ENCODE results near the gene LY86. TPM values are rescaled to one million over a fixed set of nuclear protein-coding genes. Genes with fewer than 3 reads are reported as not detected.

LY86 gene
- total and polyA plus RNA-seq, 10 of the 15 experiments (the other 5 are each of a cell fraction or from before 2014, with no cell fraction given) = 68.2 to 457 (median 128) TPM

GRCh38 chr6:6602262-6602661, 13.7 kb downstream of the LY86 start:
- Histone ChIP-seq H3K27ac (ENCODE audit: control insufficient read depth, insufficient read depth) (no peak overlapping the region), H3K79me2 (ENCODE audit: control insufficient read depth, insufficient read depth, low read length) (no peaks in the 10 kb centered on the region), H3K9me3 (replicated peaks; ENCODE audit: control insufficient read depth, insufficient read depth, low read length) (peaks cover 8% of the 10 kb centered on the region; the same call in 2 of the 3 replicates), H3K9ac (ENCODE audit: control insufficient read depth, insufficient read depth, low read length) (no peak overlapping the region), H3K36me3 (ENCODE audit: control insufficient read depth in 2 of 2, insufficient read depth in 2 of 2, low read length in 1 of 2) (peaks cover 0 to 12% of the 10 kb centered on the region in 2 experiments; a peak in 3 of 4 replicates), H4K20me1 (ENCODE audit: control insufficient read depth, insufficient read depth) (no peaks in the 10 kb centered on the region), H3K4me2 (ENCODE audit: control insufficient read depth, insufficient read depth) (no peak overlapping the region), H2AFZ (ENCODE audit: control insufficient read depth, low read depth, low read length) (no peak overlapping the region), H3K27me3 (replicated peaks in 1 of 2; ENCODE audit: control insufficient read depth in 2 of 2, insufficient read depth in 2 of 2, low read length in 1 of 2) (no peaks in the 10 kb centered on the region), H3K4me1 (ENCODE audit: control insufficient read depth, insufficient read depth, low read length) (no peaks in the 10 kb centered on the region), H3K4me3 (no peak overlapping the region)
- ChIA-PET POLR2A (no interaction called here), CTCF (no interaction called here), RAD21 (ENCODE audit: unreplicated experiment) (no interaction called here), SMC1A (ENCODE audit: uncharacterized antibody, unreplicated experiment) (interaction anchor here (0.7 to 1.4 kb wide), 2 partner anchors 13 to 73 kb away, joined by 3 to 4 read pairs; partner anchors contain the start of gene LY86)
- intact Hi-C loops (cut with micrococcal nuclease; ENCODE audit: unreplicated experiment) (no loop called here), in situ Hi-C loops (cut with MboI) (no loop called here)
- FAIRE-seq = no peak
- BruUV-seq (replicated peaks) = no TSS peak
- DNase-seq (ENCODE audit: low read depth, low spot score) = no peak
- WGBS (ENCODE audit: insufficient coverage, insufficient replicate concordance, low lambda C conversion rate, missing lambda C conversion rate) = 96% methylated on average over 5 of the region's 5 CpGs
- TF ChIP-seq RFX5 (IDR thresholded peaks at IDR 0.05; ENCODE audit: low read depth, low read length) = no peak
- no peak for TF ChIP-seq KLF5 (IDR thresholded peaks at IDR 0.05; ENCODE audit: partially characterized antibody)
- TF ChIP-seq TCF7 (IDR thresholded peaks at IDR 0.05; ENCODE audit: borderline replicate concordance) = no peak
- TF ChIP-seq BCL11A (IDR thresholded peaks at IDR 0.05; ENCODE audit: low read depth, low read length) = no peak
- no peak for TF ChIP-seq ZNF592 (IDR thresholded peaks at IDR 0.05)
- no peak for TF ChIP-seq EGR1 (IDR thresholded peaks at IDR 0.05; ENCODE audit: borderline replicate concordance in 1 of 2, low read depth in 2 of 2, low read length in 2 of 2)
- TF ChIP-seq RELA (IDR thresholded peaks at IDR 0.05; ENCODE audit: borderline replicate concordance, partially characterized antibody) = no peak
- no peak for TF ChIP-seq GABPA (IDR thresholded peaks at IDR 0.05; ENCODE audit: low read depth)
- TF ChIP-seq STAT1 (conservative IDR thresholded peaks at IDR 0.05) = no peak
- no peak for TF ChIP-seq MAX (IDR thresholded peaks at IDR 0.05; ENCODE audit: low read depth, low read length)
- no peak for ATAC-seq

Data from GM12878 (cell line).